ENCODE results near the gene NUAK1. TPM values are rescaled to one million over a fixed set of nuclear protein-coding genes. Genes with fewer than 3 reads are reported as not detected.

The NUAK1 gene
- total RNA-seq, 1 experiment from 2014 or later: 50.3 TPM

DNA sequence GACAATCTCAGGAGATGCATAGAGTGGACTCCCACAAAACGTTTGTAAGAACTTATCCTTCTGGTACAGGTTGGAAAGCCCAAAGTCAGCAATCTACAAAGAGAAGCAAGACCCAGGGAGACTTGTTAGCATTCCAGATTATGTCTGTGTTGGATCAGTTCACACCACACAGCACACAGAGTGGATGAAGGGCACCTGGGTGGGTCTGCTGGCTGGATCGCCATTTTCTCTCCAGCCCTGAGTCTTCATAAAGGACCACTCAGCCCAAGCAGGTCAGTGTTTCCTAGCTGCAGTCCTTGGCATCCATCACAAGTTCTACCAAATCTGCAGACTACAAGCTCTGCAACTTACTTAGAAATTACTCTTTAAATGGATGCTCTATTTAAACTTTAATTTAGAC, 66.0 kb downstream of the NUAK1 start:
- Histone ChIP-seq H3K4me1 (ENCODE audit: control insufficient read depth, insufficient read depth, low read length) (peaks cover 22% of the 10 kb centered on the region), H3K4me3 (ENCODE audit: low read depth in 2 of 2, low read length in 2 of 2) (no peak overlapping the region), H3K9me3 (ENCODE audit: control insufficient read depth, insufficient read depth, low read depth, low read length) (no peaks in the 10 kb centered on the region), H3K27me3 (ENCODE audit: control insufficient read depth, insufficient read depth, low read length) (no peaks in the 10 kb centered on the region), H3K36me3 (ENCODE audit: control insufficient read depth, insufficient read depth, low read length) (peaks cover 4% of the 10 kb centered on the region; the same call in 1 of the 2 replicates), H3K27ac (ENCODE audit: low read length) (peak overlapping the region; percentile 54)
- ChIA-PET CTCF (no interaction called here), POLR2A (no interaction called here)
- DNase-seq (ENCODE audit: low read depth, low spot score) (no peak), ATAC-seq (no peak)
- in situ Hi-C loops (cut with HindIII; ENCODE audit: low pct_unique_long_range_greater_than_20kb, low sequenced_read_pairs): no loop called here
- BruUV-seq (replicated peaks): no TSS peak
- TF ChIP-seq SIN3A (IDR thresholded peaks at IDR 0.05; ENCODE audit: borderline replicate concordance, insufficient read depth, low read depth, low read length) (no peak), TCF7L2 (IDR thresholded peaks at IDR 0.05; ENCODE audit: low read depth, low read length) (no peak), POLR2AphosphoS5 (IDR thresholded peaks at IDR 0.05; ENCODE audit: low read depth, low read length) (no peak)
- TF ChIP-seq, protein P1, sequence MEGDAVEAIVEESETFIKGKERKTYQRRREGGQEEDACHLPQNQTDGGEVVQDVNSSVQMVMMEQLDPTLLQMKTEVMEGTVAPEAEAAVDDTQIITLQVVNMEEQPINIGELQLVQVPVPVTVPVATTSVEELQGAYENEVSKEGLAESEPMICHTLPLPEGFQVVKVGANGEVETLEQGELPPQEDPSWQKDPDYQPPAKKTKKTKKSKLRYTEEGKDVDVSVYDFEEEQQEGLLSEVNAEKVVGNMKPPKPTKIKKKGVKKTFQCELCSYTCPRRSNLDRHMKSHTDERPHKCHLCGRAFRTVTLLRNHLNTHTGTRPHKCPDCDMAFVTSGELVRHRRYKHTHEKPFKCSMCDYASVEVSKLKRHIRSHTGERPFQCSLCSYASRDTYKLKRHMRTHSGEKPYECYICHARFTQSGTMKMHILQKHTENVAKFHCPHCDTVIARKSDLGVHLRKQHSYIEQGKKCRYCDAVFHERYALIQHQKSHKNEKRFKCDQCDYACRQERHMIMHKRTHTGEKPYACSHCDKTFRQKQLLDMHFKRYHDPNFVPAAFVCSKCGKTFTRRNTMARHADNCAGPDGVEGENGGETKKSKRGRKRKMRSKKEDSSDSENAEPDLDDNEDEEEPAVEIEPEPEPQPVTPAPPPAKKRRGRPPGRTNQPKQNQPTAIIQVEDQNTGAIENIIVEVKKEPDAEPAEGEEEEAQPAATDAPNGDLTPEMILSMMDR (IDR thresholded peaks at IDR 0.05): no peak
- TF ChIP-seq, protein P2, sequence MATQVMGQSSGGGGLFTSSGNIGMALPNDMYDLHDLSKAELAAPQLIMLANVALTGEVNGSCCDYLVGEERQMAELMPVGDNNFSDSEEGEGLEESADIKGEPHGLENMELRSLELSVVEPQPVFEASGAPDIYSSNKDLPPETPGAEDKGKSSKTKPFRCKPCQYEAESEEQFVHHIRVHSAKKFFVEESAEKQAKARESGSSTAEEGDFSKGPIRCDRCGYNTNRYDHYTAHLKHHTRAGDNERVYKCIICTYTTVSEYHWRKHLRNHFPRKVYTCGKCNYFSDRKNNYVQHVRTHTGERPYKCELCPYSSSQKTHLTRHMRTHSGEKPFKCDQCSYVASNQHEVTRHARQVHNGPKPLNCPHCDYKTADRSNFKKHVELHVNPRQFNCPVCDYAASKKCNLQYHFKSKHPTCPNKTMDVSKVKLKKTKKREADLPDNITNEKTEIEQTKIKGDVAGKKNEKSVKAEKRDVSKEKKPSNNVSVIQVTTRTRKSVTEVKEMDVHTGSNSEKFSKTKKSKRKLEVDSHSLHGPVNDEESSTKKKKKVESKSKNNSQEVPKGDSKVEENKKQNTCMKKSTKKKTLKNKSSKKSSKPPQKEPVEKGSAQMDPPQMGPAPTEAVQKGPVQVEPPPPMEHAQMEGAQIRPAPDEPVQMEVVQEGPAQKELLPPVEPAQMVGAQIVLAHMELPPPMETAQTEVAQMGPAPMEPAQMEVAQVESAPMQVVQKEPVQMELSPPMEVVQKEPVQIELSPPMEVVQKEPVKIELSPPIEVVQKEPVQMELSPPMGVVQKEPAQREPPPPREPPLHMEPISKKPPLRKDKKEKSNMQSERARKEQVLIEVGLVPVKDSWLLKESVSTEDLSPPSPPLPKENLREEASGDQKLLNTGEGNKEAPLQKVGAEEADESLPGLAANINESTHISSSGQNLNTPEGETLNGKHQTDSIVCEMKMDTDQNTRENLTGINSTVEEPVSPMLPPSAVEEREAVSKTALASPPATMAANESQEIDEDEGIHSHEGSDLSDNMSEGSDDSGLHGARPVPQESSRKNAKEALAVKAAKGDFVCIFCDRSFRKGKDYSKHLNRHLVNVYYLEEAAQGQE (IDR thresholded peaks at IDR 0.05; ENCODE audit: insufficient read depth in 1 of 2, low read depth in 2 of 2, low read length in 1 of 2): no peak
- intact Hi-C loops (cut with micrococcal nuclease; ENCODE audit: unreplicated experiment): no loop called here

DNA sequence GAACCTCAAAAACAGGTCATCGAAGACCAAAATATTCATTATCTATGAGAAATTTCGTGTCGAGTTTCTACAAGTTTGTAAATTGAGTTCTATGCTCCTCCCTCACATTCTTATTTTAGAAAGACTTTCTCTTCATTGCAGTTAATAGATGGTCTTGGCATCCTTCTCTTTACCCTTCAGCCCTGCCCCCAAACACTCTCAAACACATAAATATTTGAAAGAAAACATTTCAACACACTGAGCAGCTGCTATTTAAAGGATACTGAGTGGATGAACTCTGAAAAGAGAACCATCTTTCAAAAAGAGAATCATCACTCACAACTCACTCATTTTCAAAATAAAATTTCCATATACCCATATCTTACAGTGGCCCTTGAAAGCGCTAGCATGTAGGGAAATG, 67.1 kb downstream of the NUAK1 start:
- no peak for DNase-seq (ENCODE audit: low read depth, low spot score)
- Histone ChIP-seq H3K36me3 (ENCODE audit: control insufficient read depth, insufficient read depth, low read length) (peaks cover 4% of the 10 kb centered on the region; the same call in 1 of the 2 replicates), H3K4me1 (ENCODE audit: control insufficient read depth, insufficient read depth, low read length) (peaks cover 22% of the 10 kb centered on the region), H3K27ac (ENCODE audit: low read length) (peak overlapping the region; percentile 9; the same call in 1 of the 2 replicates), H3K9me3 (ENCODE audit: control insufficient read depth, insufficient read depth, low read depth, low read length) (no peaks in the 10 kb centered on the region), H3K27me3 (ENCODE audit: control insufficient read depth, insufficient read depth, low read length) (no peaks in the 10 kb centered on the region), H3K4me3 (ENCODE audit: low read depth in 2 of 2, low read length in 2 of 2) (no peak overlapping the region)
- ChIA-PET POLR2A (no interaction called here), CTCF (no interaction called here)
- no peak for ATAC-seq
- BruUV-seq (replicated peaks): no TSS peak
- in situ Hi-C loops (cut with HindIII; ENCODE audit: low pct_unique_long_range_greater_than_20kb, low sequenced_read_pairs): no loop called here
- intact Hi-C loops (cut with micrococcal nuclease; ENCODE audit: unreplicated experiment): no loop called here
- TF ChIP-seq, protein P1 (IDR thresholded peaks at IDR 0.05): no peak
- TF ChIP-seq SIN3A (IDR thresholded peaks at IDR 0.05; ENCODE audit: borderline replicate concordance, insufficient read depth, low read depth, low read length): no peak
